Panc1 (cell line): Measurements from ENCODE around the gene KIF7. TPM values are rescaled to one million over a fixed set of nuclear protein-coding genes. Genes with fewer than 3 reads are reported as not detected.

Experiments
- ATAC-seq: fragments of 200-7000 bp; cut with Tn5 transposase; 2 replicates; pipeline ENCODE4 v1.9.1; 2020; ENCODE audit warnings: mild to moderate bottlenecking, moderate library complexity
- BruUV-seq: library from RNA; stranded (reverse); fragments of 400-500 nt; replicated peaks from 2 replicates; lab custom pipeline; 2021; lab: Mats Ljungman, UMichigan
- CTCF ChIA-PET: fragments of 300-600 bp; sonication (Branson Sonifier 250); formaldehyde crosslinking; loops from one replicate; lab custom pipeline; 2022; ENCODE audit warnings: antibody characterized with exemption; lab: Charles Lee
- POLR2A ChIA-PET: fragments of 300-600 bp; sonication (Branson Sonifier 250); formaldehyde crosslinking; loops from one replicate; lab custom pipeline; 2022; ENCODE audit warnings: antibody characterized with exemption; lab: Charles Lee
- DNase-seq: peaks from one replicate; pipeline ENCODE4 v3.0.0-alpha.2; 2010; ENCODE audit warnings: low read depth, low spot score
- H3K27ac ChIP-seq: 2 replicates; pipeline ENCODE4 v1.5.1; 2011; ENCODE audit warnings: mild to moderate bottlenecking, low read length, inconsistent platforms
- H3K27me3 ChIP-seq: fragments of 200-500 bp; sonication (Bioruptor generic); 2 replicates; pipeline ENCODE4 v1.6.0; 2014; ENCODE audit warnings: low read length, inconsistent platforms; ENCODE audit not compliant: control insufficient read depth, insufficient read depth
- H3K36me3 ChIP-seq: fragments of 200-500 bp; sonication (Bioruptor generic); 2 replicates; pipeline ENCODE4 v1.5.1; 2014; ENCODE audit warnings: inconsistent platforms, mild to moderate bottlenecking, low read length, moderate library complexity; ENCODE audit not compliant: control insufficient read depth, insufficient read depth
- H3K4me1 ChIP-seq: 2 replicates; pipeline ENCODE4 v1.5.1; 2011; ENCODE audit warnings: inconsistent platforms, mild to moderate bottlenecking, low read length, moderate library complexity; ENCODE audit not compliant: control insufficient read depth, insufficient read depth
- H3K4me3 ChIP-seq, 2 experiments: 2 replicates each; pipeline ENCODE4 v1.5.1; 2011 to 2012; ENCODE audit warnings: low read depth in 2 of 2, low read length in 2 of 2, mild to moderate bottlenecking in 2 of 2, inconsistent platforms in 1 of 2, moderate library complexity in 1 of 2
- H3K9me3 ChIP-seq: fragments of 200-500 bp; sonication (Bioruptor generic); 2 replicates; pipeline ENCODE4 v1.5.1; 2014; ENCODE audit warnings: low read depth, mild to moderate bottlenecking, inconsistent platforms, low read length, moderate library complexity; ENCODE audit not compliant: control insufficient read depth, insufficient read depth
- REST ChIP-seq, 2 experiments: IDR thresholded peaks; 2 replicates each; pipeline ENCODE4 v1.6.1; 2011 to 2012; ENCODE audit warnings: low read depth in 2 of 2, control low read depth in 1 of 2, low read length in 1 of 2, mild to moderate bottlenecking in 1 of 2, moderate library complexity in 1 of 2; ENCODE audit not compliant: insufficient read depth in 1 of 2
- SIN3A ChIP-seq: IDR thresholded peaks from 2 replicates; pipeline ENCODE4 v1.6.1; 2012; ENCODE audit warnings: low read depth, mild to moderate bottlenecking, low read length, moderate library complexity, borderline replicate concordance; ENCODE audit not compliant: insufficient read depth
- in situ Hi-C: cut with HindIII; loops from 2 replicates; pipeline ENCODE4 v1.10.0; 2016; ENCODE audit warnings: low sequenced_read_pairs, low pct_unique_long_range_greater_than_20kb
- intact Hi-C: fragments of 100-400 bp; cut with micrococcal nuclease; formaldehyde crosslinking; loops from one replicate; pipeline ENCODE4 v1.10.0; 2022; ENCODE audit not compliant: unreplicated experiment
- total RNA-seq: library from RNA; stranded (reverse); gene quantifications from one replicate; pipeline ENCODE4 v1.2.1, GENCODE V29; 2021; ENCODE audit not compliant: unreplicated experiment
- TF ChIP-seq, protein P1 (sequence below): fragments of 450-650 bp; IDR thresholded peaks from 2 replicates; pipeline ENCODE4 v1.5.1; 2017; ENCODE audit warnings: mild to moderate bottlenecking

Gene KIF7
- total RNA-seq, 1 experiment from 2014 or later, result 6.5 TPM

GRCh38 chr15:89654301-89654761, 936 bp downstream of the KIF7 start:
- Histone ChIP-seq H3K9me3 (no peaks in the 10 kb centered on the region), H3K27me3 (no peaks in the 10 kb centered on the region; the same call in 1 of the 2 replicates), H3K4me3 (peak overlapping the region; percentile 59 to 60), H3K36me3 (no peaks in the 10 kb centered on the region), H3K27ac (no peak overlapping the region), H3K4me1 (no peaks in the 10 kb centered on the region)
- in situ Hi-C loops, result no loop called here
- TF ChIP-seq, protein P1, sequence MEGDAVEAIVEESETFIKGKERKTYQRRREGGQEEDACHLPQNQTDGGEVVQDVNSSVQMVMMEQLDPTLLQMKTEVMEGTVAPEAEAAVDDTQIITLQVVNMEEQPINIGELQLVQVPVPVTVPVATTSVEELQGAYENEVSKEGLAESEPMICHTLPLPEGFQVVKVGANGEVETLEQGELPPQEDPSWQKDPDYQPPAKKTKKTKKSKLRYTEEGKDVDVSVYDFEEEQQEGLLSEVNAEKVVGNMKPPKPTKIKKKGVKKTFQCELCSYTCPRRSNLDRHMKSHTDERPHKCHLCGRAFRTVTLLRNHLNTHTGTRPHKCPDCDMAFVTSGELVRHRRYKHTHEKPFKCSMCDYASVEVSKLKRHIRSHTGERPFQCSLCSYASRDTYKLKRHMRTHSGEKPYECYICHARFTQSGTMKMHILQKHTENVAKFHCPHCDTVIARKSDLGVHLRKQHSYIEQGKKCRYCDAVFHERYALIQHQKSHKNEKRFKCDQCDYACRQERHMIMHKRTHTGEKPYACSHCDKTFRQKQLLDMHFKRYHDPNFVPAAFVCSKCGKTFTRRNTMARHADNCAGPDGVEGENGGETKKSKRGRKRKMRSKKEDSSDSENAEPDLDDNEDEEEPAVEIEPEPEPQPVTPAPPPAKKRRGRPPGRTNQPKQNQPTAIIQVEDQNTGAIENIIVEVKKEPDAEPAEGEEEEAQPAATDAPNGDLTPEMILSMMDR, result no peak
- BruUV-seq, result no TSS peak
- DNase-seq (no peak), ATAC-seq (no peak)
- ChIA-PET POLR2A (no interaction called here), CTCF (no interaction called here)
- intact Hi-C loops, result no loop called here

DNA sequence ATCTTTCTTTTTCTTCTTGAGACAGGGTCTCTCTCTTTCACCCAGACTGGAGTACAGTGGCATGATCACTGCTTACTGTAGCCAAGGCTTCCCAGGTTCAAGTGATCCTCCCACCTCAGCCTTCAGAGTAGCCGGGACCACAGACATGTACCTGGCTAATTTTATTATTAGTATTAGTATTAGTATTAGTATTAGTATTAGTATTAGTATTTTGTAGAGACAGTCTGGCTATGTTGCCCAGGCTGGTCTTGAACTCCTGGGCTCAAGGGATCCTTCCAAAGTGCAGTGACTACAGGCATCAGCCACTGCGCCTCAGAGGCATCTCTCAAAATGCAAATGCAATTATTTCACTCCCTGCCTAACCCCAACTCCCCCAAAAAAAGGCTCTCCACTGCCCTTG, 1.7 kb downstream of the KIF7 start:
- H3K36me3 ChIP-seq, result no peaks in the 10 kb centered on the region
- H3K27ac ChIP-seq, result no peak overlapping the region
- no TSS peak for BruUV-seq
- no peak overlapping the region for H3K4me3 ChIP-seq
- no peaks in the 10 kb centered on the region for H3K4me1 ChIP-seq
- DNase-seq, result no peak
- CTCF ChIA-PET, result no interaction called here
- no peaks in the 10 kb centered on the region for H3K9me3 ChIP-seq
- in situ Hi-C loops, result no loop called here
- H3K27me3 ChIP-seq, result no peaks in the 10 kb centered on the region; the same call in 1 of the 2 replicates
- TF ChIP-seq SIN3A, result no peak
- no peak for TF ChIP-seq REST (IDR thresholded peaks at IDR 0.05; ENCODE audit: insufficient read depth in 1 of 2, low read depth in 2 of 2, low read length in 1 of 2)
- no peak for ATAC-seq
- intact Hi-C loops, result no loop called here
- POLR2A ChIA-PET, result no interaction called here

DNA sequence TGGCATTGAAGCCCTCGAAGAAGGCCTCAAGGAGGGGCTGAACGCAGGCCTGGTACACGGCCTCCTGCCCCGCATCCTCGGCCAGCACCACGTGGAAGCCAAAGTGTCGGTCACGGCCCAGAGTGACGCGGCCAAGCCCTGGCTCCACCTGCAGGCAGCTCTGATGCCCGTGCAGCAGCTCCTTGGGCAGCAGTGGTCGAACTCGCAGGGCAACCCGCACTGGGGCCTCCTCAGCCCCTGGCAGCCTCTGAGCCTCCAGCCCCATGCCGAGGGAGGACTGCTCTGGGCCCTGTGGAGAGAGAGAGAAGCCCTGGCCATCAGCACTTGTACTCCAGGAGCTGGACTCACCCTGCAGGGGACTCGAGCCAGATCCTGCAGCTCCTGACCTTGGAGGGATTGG, 2.6 kb downstream of the KIF7 start:
- no TSS peak for BruUV-seq
- ATAC-seq (no peak), DNase-seq (no peak)
- ChIA-PET CTCF (interaction anchor here (0.6 kb wide), 1 partner anchor 45 kb away, joined by 3 read pairs; no protein-coding TSS in a partner anchor), POLR2A (no interaction called here)
- H3K4me3 ChIP-seq, result no peak overlapping the region
- no peaks in the 10 kb centered on the region for H3K9me3 ChIP-seq
- no peaks in the 10 kb centered on the region for H3K36me3 ChIP-seq
- H3K27ac ChIP-seq, result no peak overlapping the region
- no peaks in the 10 kb centered on the region for H3K4me1 ChIP-seq
- no peak for TF ChIP-seq REST (IDR thresholded peaks at IDR 0.05; ENCODE audit: insufficient read depth in 1 of 2, low read depth in 2 of 2, low read length in 1 of 2)
- TF ChIP-seq, protein P1, result no peak
- no peak for TF ChIP-seq SIN3A
- no peaks in the 10 kb centered on the region; the same call in 1 of the 2 replicates for H3K27me3 ChIP-seq
- in situ Hi-C loops (no loop called here), intact Hi-C loops (no loop called here)
